Measurements from ENCODE around the gene STAMBP.

STAMBP gene

DNA sequence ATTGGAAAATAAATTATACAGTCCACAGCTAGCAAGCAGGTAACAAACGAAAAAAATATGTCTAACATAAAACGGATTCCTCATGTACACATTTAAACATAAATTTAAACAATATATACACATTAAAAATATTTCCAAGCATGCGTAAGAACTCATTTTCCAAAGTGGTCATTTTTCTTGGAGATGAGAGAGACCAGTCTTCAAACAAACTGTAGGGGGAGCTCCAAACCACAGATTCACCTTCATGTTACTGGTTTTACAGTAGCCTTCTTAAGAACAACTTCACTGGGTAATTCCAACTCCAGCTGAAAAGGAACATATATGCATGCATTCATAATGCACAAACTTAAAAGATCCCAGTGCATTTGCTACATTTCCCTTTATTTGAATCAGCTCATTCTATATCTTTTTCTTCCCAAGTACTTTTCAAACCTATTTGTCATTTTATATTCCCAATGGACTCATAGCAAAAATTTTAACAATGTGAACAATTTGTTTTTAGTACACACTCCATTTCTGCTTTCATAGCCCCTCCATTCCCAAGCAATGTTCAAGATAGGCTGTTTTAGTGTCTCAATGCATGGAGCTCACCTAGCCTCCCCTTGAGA lies 4.7 kb upstream of the STAMBP start:
- ChIA-PET POLR2A (interaction anchor here (0.6 kb wide), 1 partner anchor 327 kb away, joined by 3 read pairs; no protein-coding TSS in a partner anchor), CTCF (interaction anchor here (0.7 to 8.6 kb wide), 60 partner anchors 8 to 765 kb away, joined by 3 to 177 read pairs (median 4); partner anchors contain the start of genes BOLA3 and MOB1A)
- DNase-seq (ENCODE audit: extremely low spot score): peak; percentile 47
- TF ChIP-seq, protein P1, sequence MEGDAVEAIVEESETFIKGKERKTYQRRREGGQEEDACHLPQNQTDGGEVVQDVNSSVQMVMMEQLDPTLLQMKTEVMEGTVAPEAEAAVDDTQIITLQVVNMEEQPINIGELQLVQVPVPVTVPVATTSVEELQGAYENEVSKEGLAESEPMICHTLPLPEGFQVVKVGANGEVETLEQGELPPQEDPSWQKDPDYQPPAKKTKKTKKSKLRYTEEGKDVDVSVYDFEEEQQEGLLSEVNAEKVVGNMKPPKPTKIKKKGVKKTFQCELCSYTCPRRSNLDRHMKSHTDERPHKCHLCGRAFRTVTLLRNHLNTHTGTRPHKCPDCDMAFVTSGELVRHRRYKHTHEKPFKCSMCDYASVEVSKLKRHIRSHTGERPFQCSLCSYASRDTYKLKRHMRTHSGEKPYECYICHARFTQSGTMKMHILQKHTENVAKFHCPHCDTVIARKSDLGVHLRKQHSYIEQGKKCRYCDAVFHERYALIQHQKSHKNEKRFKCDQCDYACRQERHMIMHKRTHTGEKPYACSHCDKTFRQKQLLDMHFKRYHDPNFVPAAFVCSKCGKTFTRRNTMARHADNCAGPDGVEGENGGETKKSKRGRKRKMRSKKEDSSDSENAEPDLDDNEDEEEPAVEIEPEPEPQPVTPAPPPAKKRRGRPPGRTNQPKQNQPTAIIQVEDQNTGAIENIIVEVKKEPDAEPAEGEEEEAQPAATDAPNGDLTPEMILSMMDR (IDR thresholded peaks at IDR 0.05; ENCODE audit: control extremely low read depth, extremely low read depth, low read depth, missing control alignments): peak; percentile 64

DNA sequence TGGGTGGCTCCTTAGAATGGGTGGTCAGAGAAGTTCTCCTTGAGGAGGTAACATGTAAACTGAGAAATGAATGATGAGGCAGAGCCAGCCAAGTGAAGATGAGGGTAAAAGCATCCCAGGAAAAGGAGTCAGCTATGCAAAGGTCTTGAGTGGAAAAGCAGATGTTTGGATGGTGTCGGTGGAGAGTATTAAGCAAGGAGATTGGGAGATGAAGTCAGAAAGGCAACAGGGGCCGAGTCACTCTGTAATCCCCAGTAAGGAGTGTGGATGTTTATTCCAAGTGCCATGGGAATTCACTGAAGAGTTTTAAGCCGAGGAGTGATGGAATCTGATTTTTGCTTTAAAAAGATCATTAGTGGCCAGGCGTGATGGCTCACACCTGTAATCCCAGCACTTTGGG lies 3.4 kb upstream of the STAMBP start:
- DNase-seq (ENCODE audit: extremely low spot score): no peak
- CTCF ChIA-PET: interaction anchor here (0.9 to 8.6 kb wide), 13 partner anchors 12 to 615 kb away, joined by 3 to 177 read pairs (median 6); partner anchors contain the start of gene BOLA3
- POLR2A ChIA-PET: no interaction called here
- TF ChIP-seq, protein P1 (IDR thresholded peaks at IDR 0.05; ENCODE audit: control extremely low read depth, extremely low read depth, low read depth, missing control alignments): no peak

DNA sequence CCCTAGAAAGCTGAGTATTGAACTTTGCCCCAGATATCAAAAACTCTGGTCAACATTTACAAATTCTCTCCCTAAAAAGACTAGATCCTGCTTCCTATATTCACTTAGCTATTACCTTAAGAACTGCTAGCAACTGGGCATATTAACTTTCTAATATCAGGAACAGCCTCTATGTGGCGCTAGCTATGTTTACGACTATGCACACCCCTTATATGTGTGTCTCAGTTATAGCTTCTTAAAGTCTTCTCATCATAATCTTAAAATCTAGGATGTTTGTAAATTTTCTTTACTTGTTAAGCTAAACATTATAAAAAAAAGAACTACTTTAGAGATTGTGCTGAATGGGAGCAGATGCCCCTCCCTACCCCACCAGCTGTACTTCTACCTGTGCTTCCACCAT lies 1.7 kb upstream of the STAMBP start:
- no peak for DNase-seq (ENCODE audit: extremely low spot score)
- ChIA-PET POLR2A (no interaction called here), CTCF (interaction anchor here (0.6 to 8.6 kb wide), 28 partner anchors 9 to 761 kb away, joined by 3 to 177 read pairs (median 4); partner anchors contain the start of gene BOLA3)
- TF ChIP-seq, protein P1 (IDR thresholded peaks at IDR 0.05; ENCODE audit: control extremely low read depth, extremely low read depth, low read depth, missing control alignments): peak; percentile 30

DNA sequence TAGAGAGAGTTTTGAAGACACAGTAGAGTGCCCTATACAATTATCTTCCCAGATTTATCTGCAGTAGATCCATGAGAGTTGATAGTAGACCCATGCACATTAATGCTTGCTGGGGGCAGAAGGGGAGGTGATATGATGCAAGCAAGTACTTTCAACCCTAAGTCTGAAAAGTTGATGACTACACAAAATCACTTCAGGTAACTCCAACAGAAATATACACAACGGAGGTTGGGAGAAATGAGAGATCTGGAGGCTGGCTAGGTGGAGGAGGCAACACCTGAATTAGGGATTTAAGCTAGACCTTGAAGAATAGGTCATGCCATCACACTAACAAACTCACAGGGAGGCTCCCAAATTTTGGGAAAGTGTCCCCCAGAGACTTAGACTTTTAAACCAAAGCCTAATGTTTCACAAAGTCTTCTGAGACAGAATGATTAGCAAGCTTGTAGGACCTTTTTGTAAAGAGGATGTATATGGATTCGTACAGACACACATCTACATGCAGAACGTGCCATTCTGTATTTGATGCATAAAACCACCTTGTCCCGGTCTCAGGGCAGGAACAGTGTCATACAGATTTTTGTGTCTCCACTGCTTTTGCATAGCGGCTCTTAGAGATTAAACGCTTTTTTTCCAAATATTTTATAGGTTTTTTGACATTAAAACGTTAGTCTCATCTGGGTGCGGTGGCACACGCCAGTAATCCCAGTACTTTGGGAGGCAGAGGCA lies 937 bp upstream of the STAMBP start:
- TF ChIP-seq, protein P1 (IDR thresholded peaks at IDR 0.05; ENCODE audit: control extremely low read depth, extremely low read depth, low read depth, missing control alignments): no peak
- ChIA-PET CTCF (interaction anchor here (0.7 to 8.6 kb wide), 32 partner anchors 10 to 761 kb away, joined by 3 to 177 read pairs (median 3); partner anchors contain the start of gene BOLA3), POLR2A (interaction anchor here (0.7 to 1.1 kb wide), 2 partner anchors 11 to 12 kb away, joined by 3 read pairs; no protein-coding TSS in a partner anchor)
- no peak for DNase-seq (ENCODE audit: extremely low spot score)

DNA sequence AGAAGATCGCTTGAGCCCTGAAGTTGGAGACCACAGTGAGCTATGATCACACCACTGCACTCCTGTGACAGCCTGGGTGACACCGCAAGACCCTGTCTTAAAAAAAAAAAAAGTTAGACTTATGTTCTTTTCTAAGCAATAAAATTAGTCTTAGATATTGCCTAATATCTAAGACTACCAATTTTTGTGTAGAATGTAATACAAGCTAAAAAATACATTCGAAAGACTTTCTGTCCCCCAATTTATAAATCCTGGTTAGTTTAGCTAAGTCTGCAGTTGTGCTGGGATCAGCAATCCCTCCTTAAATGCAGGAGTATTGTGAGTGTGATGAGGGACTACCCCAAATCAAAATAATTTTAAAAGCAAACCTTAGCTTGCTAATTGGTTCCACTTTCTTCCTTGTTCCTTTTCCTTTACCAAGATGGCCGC lies 358 bp upstream of the STAMBP start:
- POLR2A ChIA-PET: interaction anchor here (0.7 to 1.1 kb wide), 3 partner anchors 10 to 74 kb away, joined by 3 read pairs; no protein-coding TSS in a partner anchor
- CTCF ChIA-PET: interaction anchor here (0.7 to 8.6 kb wide), 18 partner anchors 11 to 563 kb away, joined by 3 to 177 read pairs (median 3); partner anchors contain the start of gene BOLA3
- DNase-seq (ENCODE audit: extremely low spot score): no peak
- TF ChIP-seq, protein P1 (IDR thresholded peaks at IDR 0.05; ENCODE audit: control extremely low read depth, extremely low read depth, low read depth, missing control alignments): no peak

DNA sequence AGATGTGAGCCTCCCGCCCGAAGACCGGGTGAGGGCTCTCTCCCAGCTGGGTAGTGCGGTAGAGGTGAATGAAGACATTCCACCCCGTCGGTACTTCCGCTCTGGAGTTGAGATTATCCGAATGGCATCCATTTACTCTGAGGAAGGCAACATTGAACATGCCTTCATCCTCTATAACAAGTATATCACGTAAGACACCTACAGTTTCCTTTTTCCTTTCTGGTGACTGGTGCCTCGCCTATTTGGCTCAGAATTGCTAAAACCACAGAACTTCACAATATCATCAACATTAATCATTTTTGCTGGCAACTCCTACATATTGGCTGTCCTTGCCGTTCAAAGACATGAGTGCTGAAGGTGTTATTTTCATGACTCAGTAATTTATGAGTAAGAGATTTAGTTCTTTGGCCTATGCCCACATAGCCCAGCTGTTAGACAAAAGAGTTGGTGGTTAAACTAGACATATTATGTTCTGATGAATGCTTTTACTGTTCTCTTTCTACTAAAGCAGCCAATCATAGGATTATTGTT lies 2.2 kb downstream of the STAMBP start:
- TF ChIP-seq, protein P1 (IDR thresholded peaks at IDR 0.05; ENCODE audit: control extremely low read depth, extremely low read depth, low read depth, missing control alignments): no peak
- CTCF ChIA-PET: no interaction called here
- POLR2A ChIA-PET: no interaction called here
- no peak for DNase-seq (ENCODE audit: extremely low spot score)

Data from GM10248 (cell line).